ENCODE measurements around the gene TASL.
"Not testable (repeated sequence)": the region's sequence is repeated elsewhere in the genome, so short reads cannot be mapped to it uniquely, and the experiment has no call there.

TASL gene

DNA sequence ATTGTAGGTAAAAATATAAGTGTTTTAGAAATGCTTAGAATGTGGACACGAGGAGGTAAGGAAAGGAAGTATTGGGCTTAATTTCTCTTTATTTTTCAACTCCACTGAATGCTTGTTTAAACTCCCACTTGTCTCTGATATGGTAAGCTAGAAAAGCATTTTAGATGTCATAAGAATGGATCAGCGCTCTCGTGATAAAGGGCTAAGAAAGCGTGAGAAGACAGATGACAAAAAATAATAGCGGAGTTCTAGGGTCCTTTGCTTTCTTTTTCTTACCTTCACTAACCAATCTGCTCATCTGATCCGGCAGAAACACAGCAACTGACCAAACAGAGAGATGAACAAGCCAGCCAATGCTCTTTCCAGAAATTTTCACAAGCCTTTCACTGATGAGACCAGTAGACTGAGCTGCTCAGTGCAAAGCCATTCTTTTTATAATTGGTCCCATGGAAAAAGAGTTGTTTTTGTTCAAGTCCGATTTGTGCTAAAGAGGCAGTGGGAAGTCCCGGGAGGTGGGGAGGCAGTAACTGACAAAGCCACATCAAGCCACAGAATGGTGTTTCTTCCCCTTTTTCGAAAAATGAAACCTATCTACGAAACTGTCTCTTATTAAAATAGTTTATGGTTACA lies at the start of gene TASL:
Gene TASL (minus strand): TSS at position 405 of the 630 bp plus-strand sequence. CDS start 17,411 bp downstream, outside the sequence.
- no peak for DNase-seq (ENCODE audit: low read depth)

DNA sequence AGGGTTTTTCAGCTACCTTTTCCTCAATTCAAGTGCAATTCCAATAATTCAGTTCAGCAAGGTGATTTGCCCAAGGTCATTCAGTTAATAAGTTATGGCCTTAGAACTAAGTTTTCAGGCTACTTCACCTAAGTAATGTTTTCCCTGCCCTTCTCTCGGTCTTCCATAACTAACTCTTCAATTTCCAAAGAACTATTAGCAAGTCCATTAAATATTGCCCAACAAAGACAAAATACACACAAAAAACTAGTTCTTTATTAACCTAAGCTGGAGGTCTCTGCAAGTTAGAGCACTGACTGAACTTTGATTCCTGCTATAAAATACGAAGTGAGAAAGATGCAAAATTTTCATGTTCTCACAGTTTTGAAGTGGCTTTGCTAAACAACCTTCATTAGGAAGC lies 48.8 kb upstream of the TASL start:
- DNase-seq (ENCODE audit: low read depth) = no peak

GRCh38 chrX:30622361-30622760 lies 44.8 kb upstream of the TASL start:
- DNase-seq (ENCODE audit: low read depth) = no peak

GRCh38 chrX:30620980-30621618 lies 43.5 kb upstream of the TASL start:
- no peak for DNase-seq (ENCODE audit: low read depth)

GRCh38 chrX:30620125-30620524 lies 42.6 kb upstream of the TASL start:
- DNase-seq (ENCODE audit: low read depth) = no peak

GRCh38 chrX:30618160-30618765 lies 40.7 kb upstream of the TASL start:
- DNase-seq (ENCODE audit: low read depth) = no peak

DNA sequence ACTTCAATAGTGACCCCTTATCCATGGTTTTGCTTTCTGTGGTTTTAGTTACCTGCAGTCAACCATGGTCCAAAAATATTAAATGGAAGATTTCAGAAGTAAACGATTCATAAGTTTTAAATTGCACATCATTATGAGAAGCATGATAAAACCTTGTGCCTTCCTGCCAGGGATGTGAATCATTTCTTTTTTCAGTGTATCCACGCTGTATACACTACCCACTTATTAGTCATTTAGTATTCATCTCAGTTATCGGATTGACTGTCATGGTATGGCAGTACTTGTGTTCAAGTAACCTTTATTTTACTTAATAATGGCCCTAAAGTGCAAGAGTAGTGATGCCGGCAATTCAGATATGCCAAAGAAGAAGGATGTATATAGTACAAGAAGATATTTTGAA lies 37.7 kb upstream of the TASL start:
- no peak for DNase-seq (ENCODE audit: low read depth)

DNA sequence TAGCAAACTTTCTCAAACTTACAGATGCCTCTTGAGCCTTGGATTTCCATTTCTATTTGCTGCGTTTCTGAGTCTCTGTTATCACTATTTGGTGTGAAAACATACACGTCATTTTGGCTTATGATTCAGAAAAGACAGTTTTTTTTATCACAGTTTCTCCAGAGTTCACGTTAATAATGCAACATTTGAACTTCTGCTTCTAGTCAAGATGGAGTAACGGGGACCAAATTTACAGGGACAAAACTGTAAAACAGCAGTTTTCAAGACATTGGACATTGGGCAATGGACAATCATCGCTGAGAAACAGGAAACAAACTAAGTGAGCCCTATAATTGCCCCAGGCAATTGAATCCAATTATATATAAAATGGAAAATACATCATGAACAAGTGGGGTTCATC lies 36.2 kb upstream of the TASL start:
- no peak for DNase-seq (ENCODE audit: low read depth)

GRCh38 chrX:30612250-30612655 lies 34.7 kb upstream of the TASL start:
- DNase-seq (ENCODE audit: low read depth) = no peak

- no peak for DNase-seq (ENCODE audit: low read depth)
These were observed 32.5 kb upstream of the TASL start for GRCh38 chrX:30610026-30610425.

- DNase-seq (ENCODE audit: low read depth) = no peak
These were observed 29.6 kb upstream of the TASL start for GRCh38 chrX:30607155-30607554.

DNA sequence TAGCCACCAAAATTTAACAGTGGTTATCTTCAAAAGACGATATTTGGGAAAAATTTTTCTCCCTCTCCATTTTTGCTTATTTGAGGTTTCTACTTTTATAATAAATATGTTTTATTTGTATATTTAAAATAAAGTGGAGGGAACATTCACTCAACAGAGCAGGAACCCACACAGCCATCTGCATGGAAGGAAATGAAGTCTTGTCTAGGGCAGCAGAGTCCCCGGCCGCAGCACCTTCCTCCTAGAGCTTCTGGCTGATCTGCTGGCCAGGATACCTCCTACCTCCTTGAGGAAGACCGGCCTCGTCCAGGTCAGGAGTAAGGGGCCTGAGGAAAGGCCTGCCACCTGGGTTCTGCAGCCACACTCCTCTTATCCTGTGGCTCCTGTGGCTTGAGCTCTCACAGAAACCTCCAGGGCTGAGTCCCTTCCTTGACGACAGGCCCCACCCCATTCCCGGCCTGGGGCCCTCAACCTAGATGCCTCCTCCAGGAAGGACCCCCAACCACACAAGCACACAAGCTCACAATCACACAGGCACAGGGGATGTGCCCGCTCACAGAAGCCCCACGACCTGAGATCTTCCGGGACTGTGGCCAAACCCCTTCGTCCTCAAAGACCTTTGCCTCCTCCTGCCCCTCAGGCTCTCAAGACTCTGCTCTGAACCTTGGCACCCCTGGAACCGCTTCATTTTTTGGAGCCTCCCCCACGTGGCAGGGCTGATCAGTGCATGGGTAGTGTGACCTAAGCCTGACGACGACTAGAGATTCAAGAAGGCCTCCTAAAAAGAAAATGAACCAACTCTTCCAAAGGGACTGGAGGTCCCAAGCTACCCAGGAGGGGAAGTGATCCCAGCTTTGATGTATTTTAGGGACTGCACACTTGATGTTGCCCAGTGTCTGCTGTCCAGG lies 23.0 kb upstream of the TASL start:
- DNase-seq (ENCODE audit: low read depth) = not testable (repeated sequence)

- DNase-seq (ENCODE audit: low read depth) = no peak
These were observed 19.8 kb upstream of the TASL start for GRCh38 chrX:30597216-30598012.

- no peak for DNase-seq (ENCODE audit: low read depth)
These were observed 16.1 kb upstream of the TASL start for GRCh38 chrX:30593440-30594200.

GRCh38 chrX:30592831-30593230 lies 15.3 kb upstream of the TASL start:
- DNase-seq (ENCODE audit: low read depth) = no peak

DNA sequence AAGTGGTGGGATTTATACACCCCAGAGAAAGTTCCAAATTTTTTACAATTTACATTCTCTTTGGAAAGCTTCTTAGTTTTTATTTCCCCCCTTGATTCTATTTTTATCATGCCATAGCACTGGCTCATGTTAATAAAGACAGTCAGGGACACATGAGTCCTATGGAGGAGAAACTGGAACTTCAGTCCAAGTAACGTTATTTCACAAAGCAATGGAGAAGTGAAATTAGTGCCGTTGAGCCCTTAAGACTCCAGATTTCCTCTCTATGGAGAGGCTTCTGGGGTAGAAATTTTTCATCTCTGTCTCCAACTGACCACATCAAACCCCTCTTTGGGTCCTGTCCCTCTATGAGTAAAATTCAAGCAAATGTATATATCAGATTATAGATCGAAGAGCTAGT lies 12.8 kb upstream of the TASL start:
- DNase-seq (ENCODE audit: low read depth) = no peak

DNA sequence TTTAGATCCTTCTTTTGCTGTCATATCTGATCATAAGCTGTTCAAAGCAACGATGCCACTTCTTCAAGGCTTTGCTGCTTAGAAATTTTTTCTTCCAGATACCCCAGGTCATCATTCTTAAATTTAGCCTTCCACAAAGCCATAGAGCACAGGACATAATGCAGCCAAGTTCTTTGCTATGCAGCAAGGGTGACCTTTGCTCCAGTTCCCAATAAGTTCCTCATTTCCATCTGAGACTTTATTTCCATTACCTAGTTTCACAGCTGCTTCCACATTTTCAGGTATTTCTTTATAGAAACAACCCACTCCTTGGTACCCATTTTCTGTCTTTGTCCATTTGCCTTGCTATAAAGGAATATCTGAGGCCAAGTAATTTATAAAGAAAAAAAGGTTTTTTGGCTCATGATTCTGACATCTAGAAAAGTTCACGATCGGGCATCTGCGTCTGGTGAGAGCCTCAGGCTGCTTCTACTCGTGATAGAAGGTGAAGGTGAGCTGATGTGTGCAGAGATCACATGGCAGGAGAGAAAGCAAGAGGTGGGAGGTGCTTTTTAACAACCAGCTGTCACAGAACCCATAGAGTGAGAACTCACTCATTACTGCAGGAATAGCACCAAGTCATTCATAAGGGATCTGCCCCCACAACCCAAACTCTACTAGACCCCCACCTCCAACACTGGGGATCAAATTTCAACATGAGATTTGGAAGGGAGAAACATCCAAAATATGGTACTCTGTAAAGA lies 11.8 kb upstream of the TASL start:
- DNase-seq (ENCODE audit: low read depth) = no peak

GRCh38 chrX:30586516-30586915 lies 8.9 kb upstream of the TASL start:
- DNase-seq (ENCODE audit: low read depth) = no peak

GRCh38 chrX:30582664-30583063 lies 5.1 kb upstream of the TASL start:
- DNase-seq (ENCODE audit: low read depth) = no peak

GRCh38 chrX:30580641-30581040 lies 3.1 kb upstream of the TASL start:
- DNase-seq (ENCODE audit: low read depth) = no peak
